ENCODE results near the gene ELOVL7. TPM values are rescaled to one million over a fixed set of nuclear protein-coding genes. Genes with fewer than 3 reads are reported as not detected.

ELOVL7 gene
- 10 to 100 TPM in 1 of 4 donors, 1 to 10 TPM in 3; 2.4 to 13.1 (median 4.4) TPM for total RNA-seq

DNA sequence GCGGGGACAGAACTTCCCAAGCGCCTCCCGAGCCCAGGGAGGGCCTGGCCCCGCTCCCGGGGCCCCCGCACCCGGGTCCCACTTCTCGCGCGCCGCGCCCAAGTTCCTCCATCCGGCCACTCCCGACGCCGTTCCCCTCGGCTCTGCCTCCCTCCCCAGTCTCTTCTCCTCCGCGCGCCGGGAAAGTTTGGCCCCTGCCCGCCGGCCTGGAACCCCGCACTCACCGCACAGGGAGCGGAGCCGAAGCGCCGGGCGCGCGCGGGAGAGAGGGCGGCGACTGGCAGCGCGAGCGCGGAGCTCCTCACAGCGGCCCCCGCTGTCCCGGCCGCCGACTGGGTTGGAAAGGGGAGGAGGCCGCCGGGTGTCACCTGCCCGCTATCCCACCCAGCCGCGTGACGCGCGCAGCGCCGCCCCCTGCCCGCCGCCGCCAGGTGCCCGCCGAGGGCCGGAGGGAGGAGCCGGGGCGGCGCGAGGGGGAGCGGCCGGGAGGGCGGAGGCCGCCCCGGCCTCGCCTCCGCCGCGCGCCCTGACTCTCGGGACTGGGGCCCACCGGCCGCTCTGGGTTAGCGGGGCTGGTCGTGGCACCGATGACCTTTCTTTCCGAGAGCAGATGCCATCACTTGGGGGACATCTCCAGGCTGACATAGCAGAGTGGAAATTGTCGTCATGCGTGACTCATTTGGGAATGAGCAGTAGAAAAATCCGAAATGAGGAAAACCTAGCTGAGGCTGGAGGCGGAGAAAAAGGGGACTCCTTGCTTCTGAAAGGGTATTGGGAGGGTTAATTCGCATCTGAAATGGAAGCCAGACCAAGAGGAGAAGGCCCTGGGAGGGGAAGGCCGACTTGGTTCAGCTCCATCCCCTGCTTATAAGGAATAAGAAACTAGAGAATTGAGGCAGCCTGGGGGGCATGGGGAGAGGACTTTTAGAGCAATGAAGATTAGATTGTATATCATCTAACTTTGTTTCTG, at the start of gene ELOVL7:
Gene ELOVL7, minus strand, starts transcription at position 334 of the 970 bp plus-strand sequence. CDS start 56,872 bp downstream, outside the sequence.
- H3K27ac ChIP-seq: peak within 1 kb of the TSS in 3 of 4 donors; percentile 26 to 75 (median 54)
- H3K36me3 ChIP-seq: no peaks in the 10 kb centered on the region
- peak within 1 kb of the TSS; percentile 46 to 74 for H3K4me3 ChIP-seq
- 2 to 11% methylated on average over 3 to 7 of the region's 87 CpGs for WGBS, 2 donors (ENCODE audit: low coverage in 1 of 2)
- H3K9me3 ChIP-seq: no peaks in the 10 kb centered on the region
- peak; percentile 52 for ATAC-seq
- H3K27me3 ChIP-seq: peaks cover 40% of the 10 kb centered on the region
- TF ChIP-seq, protein P1, sequence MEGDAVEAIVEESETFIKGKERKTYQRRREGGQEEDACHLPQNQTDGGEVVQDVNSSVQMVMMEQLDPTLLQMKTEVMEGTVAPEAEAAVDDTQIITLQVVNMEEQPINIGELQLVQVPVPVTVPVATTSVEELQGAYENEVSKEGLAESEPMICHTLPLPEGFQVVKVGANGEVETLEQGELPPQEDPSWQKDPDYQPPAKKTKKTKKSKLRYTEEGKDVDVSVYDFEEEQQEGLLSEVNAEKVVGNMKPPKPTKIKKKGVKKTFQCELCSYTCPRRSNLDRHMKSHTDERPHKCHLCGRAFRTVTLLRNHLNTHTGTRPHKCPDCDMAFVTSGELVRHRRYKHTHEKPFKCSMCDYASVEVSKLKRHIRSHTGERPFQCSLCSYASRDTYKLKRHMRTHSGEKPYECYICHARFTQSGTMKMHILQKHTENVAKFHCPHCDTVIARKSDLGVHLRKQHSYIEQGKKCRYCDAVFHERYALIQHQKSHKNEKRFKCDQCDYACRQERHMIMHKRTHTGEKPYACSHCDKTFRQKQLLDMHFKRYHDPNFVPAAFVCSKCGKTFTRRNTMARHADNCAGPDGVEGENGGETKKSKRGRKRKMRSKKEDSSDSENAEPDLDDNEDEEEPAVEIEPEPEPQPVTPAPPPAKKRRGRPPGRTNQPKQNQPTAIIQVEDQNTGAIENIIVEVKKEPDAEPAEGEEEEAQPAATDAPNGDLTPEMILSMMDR (IDR thresholded peaks at IDR 0.05): peak in 1 of 4 experiments; percentile 34
- no peak for TF ChIP-seq EP300 (IDR thresholded peaks at IDR 0.05)
- H3K4me1 ChIP-seq: peaks cover 0 to 17% (median 11%) of the 10 kb centered on the region in 3 donors

DNA sequence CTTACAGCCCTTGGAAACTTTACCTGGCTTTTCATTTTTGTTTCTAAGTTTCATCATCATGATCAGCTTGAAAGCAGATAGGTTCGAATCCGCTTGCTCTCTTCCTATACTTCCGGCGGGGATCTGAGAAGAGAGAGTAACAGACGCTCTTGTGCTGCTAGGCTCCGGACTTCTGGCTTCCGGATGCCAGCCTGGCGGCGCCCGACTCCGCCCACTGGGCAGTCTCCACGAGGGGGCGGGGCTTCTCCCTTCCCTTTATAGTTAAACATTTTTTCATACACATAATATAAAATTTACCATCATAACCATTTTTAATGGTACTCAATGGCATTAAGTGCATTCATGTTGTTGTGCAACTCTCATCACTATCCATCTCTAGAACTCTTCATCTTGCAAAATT, 49.5 kb upstream of the ELOVL7 start:
- 96 to 100% methylated on average over 1 to 13 of the region's 13 CpGs for WGBS, 2 donors (ENCODE audit: low coverage in 1 of 2)
- no peak overlapping the region for H3K27ac ChIP-seq
- no peak overlapping the region for H3K4me3 ChIP-seq
- no peaks in the 10 kb centered on the region for H3K9me3 ChIP-seq
- H3K4me1 ChIP-seq: no peaks in the 10 kb centered on the region
- H3K36me3 ChIP-seq: peaks cover 0 to 64% of the 10 kb centered on the region in 2 donors
- TF ChIP-seq EP300 (IDR thresholded peaks at IDR 0.05) (no peak), POLR2AphosphoS5 (IDR thresholded peaks at IDR 0.05) (no peak), POLR2A (IDR thresholded peaks at IDR 0.05) (no peak)
- TF ChIP-seq, protein P1 (IDR thresholded peaks at IDR 0.05): no peak
- H3K27me3 ChIP-seq: no peaks in the 10 kb centered on the region
- no peak for ATAC-seq

DNA sequence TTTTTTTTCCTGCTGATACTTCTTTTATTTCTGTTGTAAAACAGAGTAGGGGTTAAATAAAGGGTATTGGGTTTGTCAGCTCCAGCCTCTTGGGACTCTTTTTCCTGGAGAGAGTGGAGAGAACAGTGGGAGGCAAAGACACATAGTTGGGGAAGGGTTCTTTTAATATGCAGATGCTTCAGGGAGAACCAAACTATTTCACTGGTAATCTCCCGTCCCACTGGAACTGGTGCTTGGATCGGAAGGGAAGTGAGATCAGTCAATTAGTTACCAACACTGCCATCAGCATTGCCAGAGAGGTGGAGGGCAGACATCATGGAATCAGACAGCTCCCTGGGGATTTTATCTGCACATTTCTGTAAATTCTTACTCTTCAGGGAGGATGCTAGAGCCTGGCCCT, 47.6 kb upstream of the ELOVL7 start:
- H3K27me3 ChIP-seq: no peaks in the 10 kb centered on the region
- 80 to 86% methylated on average over 1 to 2 of the region's 2 CpGs for WGBS, 2 donors (ENCODE audit: low coverage in 1 of 2)
- no peak overlapping the region for H3K27ac ChIP-seq
- H3K4me1 ChIP-seq: no peaks in the 10 kb centered on the region
- no peaks in the 10 kb centered on the region for H3K9me3 ChIP-seq
- H3K4me3 ChIP-seq: no peak overlapping the region
- peaks cover 0 to 51% of the 10 kb centered on the region in 2 donors for H3K36me3 ChIP-seq
- TF ChIP-seq POLR2AphosphoS5 (IDR thresholded peaks at IDR 0.05) (no peak), POLR2A (IDR thresholded peaks at IDR 0.05) (no peak), EP300 (IDR thresholded peaks at IDR 0.05) (no peak)
- TF ChIP-seq, protein P1 (IDR thresholded peaks at IDR 0.05): no peak
- no peak for ATAC-seq

GRCh38 chr5:60888359-60889061, 44.4 kb upstream of the ELOVL7 start:
- TF ChIP-seq EP300 (IDR thresholded peaks at IDR 0.05) (no peak), POLR2A (IDR thresholded peaks at IDR 0.05) (no peak), POLR2AphosphoS5 (IDR thresholded peaks at IDR 0.05) (no peak)
- TF ChIP-seq, protein P1 (IDR thresholded peaks at IDR 0.05): no peak
- 91 to 96% methylated on average over 2 of the region's 2 CpGs for WGBS, 2 donors (ENCODE audit: low coverage in 1 of 2)
- Histone ChIP-seq H3K27ac (no peak overlapping the region), H3K9me3 (no peaks in the 10 kb centered on the region), H3K36me3 (peaks cover 0 to 30% of the 10 kb centered on the region in 2 donors), H3K4me3 (no peak overlapping the region), H3K27me3 (no peaks in the 10 kb centered on the region), H3K4me1 (no peaks in the 10 kb centered on the region)
- ATAC-seq: no peak
